NCI-H1417 (cell line): Measurements from ENCODE around the gene KRT1.

Source experiments
- DNase-seq, 3 experiments: peaks; one replicate each; lab custom pipeline; 2025; lab: John Stamatoyannopoulos, UW

KRT1 gene

GRCh38 chr12:52698651-52699340 lies 18.6 kb upstream of the KRT1 start:
- no peak for DNase-seq

GRCh38 chr12:52697058-52697582 lies 16.9 kb upstream of the KRT1 start:
- no peak for DNase-seq

GRCh38 chr12:52696588-52696987 lies 16.4 kb upstream of the KRT1 start:
- no peak for DNase-seq

DNA sequence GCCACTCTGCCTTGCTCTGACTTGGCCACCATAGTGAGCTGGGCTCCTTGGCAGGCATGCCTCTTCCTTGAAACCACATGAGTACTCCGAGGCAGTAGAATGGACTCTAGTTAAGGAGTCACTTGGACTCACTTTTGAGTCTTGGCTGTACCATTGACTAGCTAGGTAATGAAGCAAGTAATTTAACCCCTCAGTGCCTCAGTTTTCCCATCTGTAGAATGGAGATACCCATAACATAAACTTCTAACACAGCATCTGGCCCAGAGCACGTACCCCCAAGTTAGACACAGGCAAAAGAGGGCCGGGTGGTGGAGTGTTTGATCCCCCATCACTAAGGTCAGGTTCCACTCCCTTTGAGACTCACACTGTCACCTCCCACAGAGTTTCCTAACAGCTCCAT lies 14.8 kb upstream of the KRT1 start:
- DNase-seq, result no peak

GRCh38 chr12:52694151-52694550 lies 13.9 kb upstream of the KRT1 start:
- DNase-seq, result no peak

DNA sequence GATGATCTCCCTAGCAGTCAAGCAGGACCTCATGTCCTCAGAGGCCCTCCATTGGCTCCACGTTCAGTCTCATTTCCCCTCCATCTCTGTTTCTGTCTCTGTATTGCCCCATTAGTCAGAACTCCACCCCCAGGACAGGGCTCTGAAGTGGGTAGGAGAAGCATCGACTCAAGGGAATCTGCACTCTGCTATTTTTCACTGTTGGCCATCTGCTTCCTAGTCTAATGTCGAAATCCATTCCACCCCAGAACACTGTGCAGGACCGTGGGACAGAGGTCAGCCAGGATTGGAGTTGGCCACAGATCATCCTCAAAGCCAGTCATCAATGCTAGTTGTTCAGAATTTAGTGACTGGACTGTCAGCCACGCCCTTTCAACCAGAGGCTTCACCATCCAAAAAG lies 13.1 kb upstream of the KRT1 start:
- DNase-seq, result no peak

DNA sequence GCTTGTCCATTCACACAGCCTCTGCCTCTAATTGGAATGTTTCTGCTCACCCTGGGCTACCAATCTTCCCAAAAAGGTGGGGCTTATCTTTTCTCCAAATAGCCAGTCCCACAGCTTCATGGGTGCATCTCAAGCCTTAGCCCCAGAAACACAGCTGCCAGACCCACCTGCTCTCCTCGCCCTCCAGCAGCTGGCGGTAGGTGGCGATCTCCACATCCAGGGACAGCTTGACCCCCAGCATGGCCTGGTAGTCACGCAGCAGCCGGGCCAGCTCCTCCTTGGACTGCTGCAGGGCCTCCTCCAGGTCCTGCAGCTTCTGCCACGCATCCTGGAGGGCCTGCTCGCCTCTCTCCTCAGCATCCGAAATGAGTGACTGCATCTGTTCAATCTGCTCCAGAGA lies 12.0 kb upstream of the KRT1 start:
- peak in 1 of 3 experiments; percentile 26 for DNase-seq

GRCh38 chr12:52691841-52692150 lies 11.6 kb upstream of the KRT1 start:
- DNase-seq, result peak in 1 of 3 experiments; percentile 46

DNA sequence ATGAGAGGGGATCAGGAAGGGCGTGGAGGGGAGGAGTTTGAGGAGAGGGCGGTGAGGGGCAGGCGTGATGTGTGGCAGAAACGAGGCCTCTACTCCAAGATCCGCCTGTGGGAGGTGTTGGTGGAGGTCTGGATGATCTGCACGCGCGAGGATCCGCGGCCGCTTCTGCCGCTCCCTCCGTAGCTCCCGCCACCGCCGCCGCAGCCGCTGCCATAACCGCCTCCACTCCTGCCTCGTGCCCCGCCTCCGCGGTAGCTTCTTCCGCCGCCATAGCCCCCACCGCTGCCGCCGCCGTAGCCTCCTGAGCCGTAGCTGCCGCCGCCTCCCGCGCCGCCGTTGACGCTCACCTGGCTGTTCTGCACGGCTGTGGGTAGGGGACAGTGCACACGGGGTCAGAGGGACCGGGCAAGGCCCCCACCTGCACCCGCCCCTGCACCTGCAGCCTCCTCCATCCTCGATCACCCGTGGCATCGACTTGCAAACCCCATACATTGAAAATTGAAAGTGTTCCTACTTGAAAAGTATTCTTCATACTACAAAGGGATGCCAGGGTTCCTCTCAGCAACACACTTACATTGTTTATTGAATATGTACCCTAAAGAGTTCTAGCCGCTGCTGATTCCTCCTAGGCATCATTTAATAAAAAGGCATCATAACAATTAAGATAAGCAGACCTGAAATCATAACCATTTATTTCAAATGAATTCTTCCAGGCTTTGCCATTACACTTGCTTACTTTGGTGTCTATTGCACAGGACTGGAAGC lies 11.1 kb upstream of the KRT1 start:
- peak; percentile 19 to 80 (median 77) for DNase-seq

GRCh38 chr12:52690351-52691075 lies 10.3 kb upstream of the KRT1 start:
- peak in 1 of 3 experiments; percentile 43 for DNase-seq

- no peak for DNase-seq
These were observed 9.7 kb upstream of the KRT1 start for GRCh38 chr12:52689936-52690335.

DNA sequence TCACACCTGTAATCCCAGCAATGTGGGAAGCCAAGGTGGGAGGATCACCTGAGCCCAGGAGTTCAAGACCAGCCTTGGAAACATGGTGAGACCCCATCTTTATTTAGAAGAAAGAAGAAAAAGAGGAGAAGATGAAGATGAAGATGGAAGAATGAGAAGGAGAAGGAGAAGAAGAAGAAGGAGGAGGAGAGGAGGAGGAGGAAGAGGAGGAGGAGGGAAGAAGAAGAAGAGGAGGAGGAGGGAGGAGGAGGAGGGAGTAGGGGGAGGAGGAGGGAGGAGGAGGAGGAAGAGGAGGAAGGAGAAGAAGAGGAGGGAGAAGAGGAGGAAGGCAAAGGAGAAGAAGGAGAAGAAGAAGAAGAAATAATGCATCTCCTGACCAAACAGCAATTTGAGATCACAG lies 9.0 kb upstream of the KRT1 start:
- DNase-seq, result no peak

- DNase-seq, result no peak
These were observed 8.3 kb upstream of the KRT1 start for GRCh38 chr12:52688481-52688880.

DNA sequence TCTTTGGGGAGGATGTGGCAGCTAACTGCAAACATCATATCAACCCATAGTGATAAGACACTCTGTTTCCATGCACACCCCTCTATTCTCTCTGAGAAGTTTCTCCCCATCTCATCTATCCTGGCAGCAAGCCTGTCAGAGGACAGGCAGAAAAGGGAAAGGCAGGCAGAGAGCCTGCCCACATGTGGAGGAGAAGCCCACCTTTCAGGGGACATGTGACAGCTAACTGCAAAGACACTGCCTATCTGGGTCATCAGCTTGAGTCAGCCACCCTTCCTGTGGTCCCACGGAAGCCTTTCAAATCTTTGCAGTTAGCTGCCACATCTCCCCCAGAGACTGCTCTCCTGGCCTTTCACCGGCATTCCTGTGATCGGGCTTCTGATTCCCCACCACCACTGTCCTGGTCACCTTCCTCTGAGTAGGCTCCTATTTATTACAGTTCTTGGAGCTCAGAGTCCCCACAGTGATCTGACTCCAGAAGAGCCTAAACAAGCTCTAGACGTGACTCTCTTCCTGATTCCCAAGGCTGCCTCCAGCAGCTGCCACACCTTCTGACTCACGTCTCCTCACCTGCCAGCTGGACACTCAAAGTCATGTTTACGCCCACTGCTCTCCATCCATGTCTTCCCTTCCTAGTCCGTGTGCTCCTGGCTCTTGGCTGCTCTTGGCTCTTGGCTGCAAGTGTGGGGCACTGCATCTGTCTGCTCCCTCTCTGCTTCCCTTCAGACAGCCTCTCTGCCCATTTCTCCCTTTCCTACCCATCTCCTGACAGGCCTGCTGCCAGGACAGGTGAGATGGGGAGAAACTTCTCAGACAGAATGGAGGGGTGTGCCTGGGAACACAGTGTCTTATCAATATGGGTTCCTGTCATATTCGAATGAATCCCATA lies 7.5 kb upstream of the KRT1 start:
- peak; percentile 15 to 66 (median 16) for DNase-seq

DNA sequence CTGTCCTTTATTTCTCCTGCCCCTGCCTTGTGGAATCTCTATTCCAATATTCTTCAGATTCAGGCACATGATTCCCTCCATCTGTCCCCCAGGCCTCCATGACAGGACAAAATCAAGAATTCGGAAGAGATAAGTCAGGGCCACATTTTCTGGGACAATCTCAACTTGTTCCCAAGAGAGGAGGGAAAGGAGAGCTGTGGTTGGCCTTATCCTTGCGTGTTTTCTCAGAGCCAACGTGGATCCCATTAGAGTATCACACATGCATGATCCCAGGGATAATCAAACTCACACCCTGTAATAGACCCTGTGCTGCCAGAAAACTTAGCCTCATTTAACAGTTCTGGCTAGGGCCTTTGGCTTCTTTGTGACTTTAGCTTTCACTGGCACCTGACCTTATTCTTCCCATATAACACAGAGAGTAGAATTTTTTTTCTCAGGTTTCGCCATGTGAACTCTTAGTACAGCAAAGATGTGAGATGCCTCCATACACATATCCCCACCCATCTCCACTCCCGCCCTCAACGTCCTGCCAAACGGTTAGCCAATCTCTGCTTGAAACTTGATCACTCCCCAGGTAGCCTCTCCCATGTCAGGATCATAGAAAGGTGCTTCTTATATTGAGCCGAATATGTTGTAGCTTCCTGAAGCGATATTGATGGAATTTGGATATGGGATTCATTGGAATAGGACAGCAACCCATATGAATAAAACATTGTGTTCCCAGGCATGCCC lies 6.7 kb upstream of the KRT1 start:
- DNase-seq, result peak in 1 of 3 experiments; percentile 20

DNA sequence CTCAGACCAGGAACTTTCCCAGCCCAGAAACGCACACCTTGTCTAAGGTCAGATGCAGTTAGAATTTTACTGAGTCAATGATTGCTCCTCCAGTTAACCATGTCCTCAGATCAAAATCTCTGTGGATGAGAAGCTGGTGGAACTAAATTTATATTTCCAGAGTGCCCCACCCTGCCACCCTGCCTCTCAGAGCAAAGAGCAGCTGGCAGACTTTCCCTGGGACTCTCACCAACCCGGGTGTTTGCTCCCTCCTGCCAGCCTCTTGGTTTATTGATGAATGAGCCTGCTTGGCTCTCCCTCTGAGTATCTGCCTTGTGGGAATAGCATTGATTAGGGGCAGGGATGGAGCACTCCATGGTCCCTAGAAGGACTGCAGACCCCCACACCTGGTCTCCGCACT lies 5.9 kb upstream of the KRT1 start:
- DNase-seq, result no peak

DNA sequence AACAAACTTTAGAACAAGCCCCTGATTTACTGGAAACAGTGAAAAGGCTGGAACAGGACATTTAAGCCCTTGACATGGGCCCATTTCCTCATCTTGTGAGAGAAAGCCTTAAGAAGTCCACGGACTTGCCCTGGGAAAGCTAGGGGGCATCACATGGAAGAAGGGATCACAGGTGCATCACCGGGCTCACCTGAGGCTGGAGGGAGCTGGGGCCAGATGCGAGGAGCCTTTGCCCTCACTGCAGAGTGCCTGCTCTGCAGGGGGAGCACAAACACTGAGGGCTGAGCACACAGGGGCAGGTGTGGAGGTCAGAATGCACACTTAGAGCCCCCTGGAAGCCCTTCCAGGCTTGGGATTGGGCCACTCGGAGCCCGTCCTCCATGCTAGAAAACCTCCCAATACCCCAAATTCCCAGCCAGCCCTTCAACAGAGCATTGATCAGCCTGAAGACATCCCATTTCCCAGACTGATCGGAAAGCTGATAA lies 5.2 kb upstream of the KRT1 start:
- DNase-seq, result no peak

- no peak for DNase-seq
These were observed 4.2 kb upstream of the KRT1 start for GRCh38 chr12:52684431-52684830.

DNA sequence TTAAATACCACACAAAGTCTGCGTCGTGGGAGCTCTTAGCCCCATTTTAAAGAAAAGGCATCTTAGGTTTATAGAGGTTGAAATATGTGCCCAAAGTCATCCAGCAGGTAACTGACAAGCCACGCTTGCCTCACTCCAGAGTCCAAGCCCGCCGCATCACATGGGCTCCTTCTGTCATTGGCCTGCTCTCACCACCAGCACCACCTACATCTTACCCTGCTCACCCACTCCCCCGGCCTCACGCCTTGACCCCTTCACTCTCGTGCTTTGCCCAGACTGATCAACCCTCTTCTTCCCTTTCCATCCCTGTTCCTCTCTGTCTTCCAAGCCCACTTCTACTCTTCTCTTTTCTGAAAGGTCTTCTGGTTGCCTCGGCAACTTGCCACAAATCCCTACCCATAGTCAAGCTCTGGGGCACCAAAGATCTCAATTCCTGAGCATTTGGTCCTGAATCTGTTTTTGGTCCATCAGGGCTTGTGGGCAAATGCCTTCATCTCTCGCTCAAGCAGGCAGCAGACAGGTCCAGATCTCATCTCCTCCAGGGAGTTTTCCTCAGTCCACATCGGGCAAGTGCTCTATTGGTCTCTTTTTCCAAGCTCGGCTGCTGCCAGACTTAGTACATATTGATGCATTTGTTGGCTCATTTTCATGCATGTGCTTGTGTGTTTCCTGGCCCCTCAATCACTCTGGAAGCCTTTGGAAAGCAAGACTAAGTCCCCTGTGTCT lies 3.5 kb upstream of the KRT1 start:
- DNase-seq, result no peak

GRCh38 chr12:52682938-52683574 lies 2.8 kb upstream of the KRT1 start:
- no peak for DNase-seq
